Endothelial cell of umbilical vein (primary cell): ENCODE results near the gene RPRML. TPM values are rescaled to one million over a fixed set of nuclear protein-coding genes. Genes with fewer than 3 reads are reported as not detected.

Source experiments
- BruUV-seq: library from RNA; stranded (reverse); fragments of 400-500 nt; replicated peaks from 2 replicates; lab custom pipeline; 2021; lab: Mats Ljungman, UMichigan
- CTCF ChIA-PET: fragments of 300-600, 350-600 bp; sonication (Branson Sonifier 250); formaldehyde crosslinking; loops from one replicate; lab custom pipeline; 2021; ENCODE audit warnings: antibody characterized with exemption, inconsistent platforms; lab: Charles Lee
- POLR2A ChIA-PET: fragments of 300-600, 350-600 bp; sonication (Branson Sonifier 250); formaldehyde crosslinking; loops from one replicate; lab custom pipeline; 2021; ENCODE audit warnings: antibody characterized with exemption, inconsistent platforms; lab: Charles Lee
- DNase-seq: peaks from one replicate; pipeline ENCODE4 v3.0.0-alpha.2; 2011; ENCODE audit warnings: low read depth, low spot score
- FAIRE-seq: peaks from 2 replicates; lab custom pipeline; 2011; peaks lifted over from hg19 to GRCh38; lab: Jason Lieb, UNC
- H2AFZ ChIP-seq: 2 replicates; pipeline ENCODE4 v1.6.0; 2012; ENCODE audit warnings: low read depth, low read length, control low read depth, inconsistent platforms
- H3K27ac ChIP-seq: 2 replicates; pipeline ENCODE4 v1.5.1; 2011; ENCODE audit warnings: low read depth, mild to moderate bottlenecking, control low read depth, low read length, moderate library complexity; ENCODE audit not compliant: insufficient read depth
- H3K27me3 ChIP-seq, 2 experiments: 2 replicates each; pipeline versions ENCODE4 v1.6.0 to v1.6.1; 2011; ENCODE audit warnings: low read length in 2 of 2, mixed read lengths in 1 of 2; ENCODE audit not compliant: control insufficient read depth in 2 of 2, insufficient read depth in 2 of 2
- H3K36me3 ChIP-seq, 2 experiments: 2 replicates in 1 of 2; 3 replicates in 1 of 2; pipeline ENCODE4 v1.5.1; 2011; ENCODE audit warnings: low read length in 2 of 2, mild to moderate bottlenecking in 1 of 2, moderate library complexity in 1 of 2; ENCODE audit not compliant: control insufficient read depth in 2 of 2, insufficient read depth in 2 of 2; ENCODE audit errors: extremely low read depth in 1 of 2
- H3K4me1 ChIP-seq: 3 replicates; pipeline ENCODE4 v1.5.1; 2011; ENCODE audit warnings: mild to moderate bottlenecking, low read length; ENCODE audit not compliant: control insufficient read depth, insufficient read depth; ENCODE audit errors: extremely low read depth
- H3K4me2 ChIP-seq: 2 replicates; pipeline ENCODE4 v1.6.1; 2011; ENCODE audit warnings: low read length, control low read depth, mixed read lengths; ENCODE audit not compliant: insufficient read depth
- H3K4me3 ChIP-seq, 3 experiments: fragments of 200-600 bp in 1 of 3; sonication (generic), shearing (Covaris generic) in 1 of 3; replicated peaks in 1 of 3; 2 replicates each; pipeline ENCODE4 v1.5.1; 2011 to 2016; ENCODE audit warnings: control low read depth in 3 of 3, low read length in 3 of 3, mild to moderate bottlenecking in 2 of 3, inconsistent platforms in 1 of 3, low read depth in 1 of 3, moderate library complexity in 1 of 3; ENCODE audit not compliant: insufficient read depth in 1 of 3
- H3K79me2 ChIP-seq: 2 replicates; pipeline ENCODE4 v1.6.0; 2012; ENCODE audit warnings: low read length, inconsistent platforms; ENCODE audit not compliant: control insufficient read depth, insufficient read depth
- H3K9ac ChIP-seq: replicated peaks from 2 replicates; pipeline ENCODE3; 2011; ENCODE audit warnings: low read length, control low read depth; ENCODE audit not compliant: insufficient read depth; ENCODE audit errors: extremely low read depth
- H3K9me1 ChIP-seq: replicated peaks from 3 replicates; pipeline ENCODE4 v1.6.0; 2011; ENCODE audit warnings: mild to moderate bottlenecking, low read length; ENCODE audit not compliant: control insufficient read depth, insufficient read depth; ENCODE audit errors: extremely low read depth
- H3K9me3 ChIP-seq: replicated peaks from 2 replicates; pipeline ENCODE4 v1.5.1; 2012; ENCODE audit warnings: low read length, inconsistent platforms; ENCODE audit not compliant: control insufficient read depth, insufficient read depth
- H4K20me1 ChIP-seq: replicated peaks from 2 replicates; pipeline ENCODE3; 2011; ENCODE audit warnings: mild to moderate bottlenecking, low read length; ENCODE audit not compliant: control insufficient read depth, insufficient read depth; ENCODE audit errors: extremely low read depth
- CTCF ChIP-seq, 2 donors: IDR thresholded peaks; 1 replicate in 1 of 2; 2 replicates in 1 of 2; pipeline ENCODE4 v1.5.1; 2011; ENCODE audit warnings: low read length in 2 of 2, mild to moderate bottlenecking in 2 of 2, moderate library complexity in 2 of 2, control low read depth in 1 of 2, inconsistent platforms in 1 of 2, low read depth in 1 of 2; ENCODE audit not compliant: insufficient read depth in 1 of 2; ENCODE audit errors: extremely low read depth in 1 of 2
- EZH2 ChIP-seq: IDR thresholded peaks from 2 replicates; pipeline ENCODE4 v1.6.1; 2012; ENCODE audit warnings: borderline replicate concordance, low read depth, mild to moderate bottlenecking, moderate library complexity, low read length, inconsistent platforms; ENCODE audit not compliant: severe bottlenecking
- FOS ChIP-seq: IDR thresholded peaks from 2 replicates; pipeline ENCODE4 v1.6.1; 2011; ENCODE audit warnings: mild to moderate bottlenecking, low read length, moderate library complexity, borderline replicate concordance; ENCODE audit not compliant: insufficient read depth
- GATA2 ChIP-seq: IDR thresholded peaks from 2 replicates; pipeline ENCODE4 v1.7.0; 2011; ENCODE audit warnings: low read depth, mild to moderate bottlenecking, moderate library complexity, mixed read lengths, low read length; ENCODE audit not compliant: insufficient read length, insufficient read depth
- JUN ChIP-seq: IDR thresholded peaks from 2 replicates; pipeline ENCODE4 v1.6.1; 2011; ENCODE audit warnings: borderline replicate concordance, low read depth; ENCODE audit not compliant: insufficient read length, insufficient read depth
- MAX ChIP-seq: IDR thresholded peaks from 2 replicates; pipeline ENCODE4 v1.6.1; 2011; ENCODE audit not compliant: insufficient read depth, insufficient read length
- MYC ChIP-seq: IDR thresholded peaks from one replicate; pipeline ENCODE4 v1.6.1; 2011; ENCODE audit warnings: mild to moderate bottlenecking, low read depth, low read length
- POLR2A ChIP-seq: IDR thresholded peaks from 2 replicates; pipeline ENCODE4 v1.6.1; 2012; ENCODE audit warnings: low read depth, mild to moderate bottlenecking, control low read depth, low read length
- POLR2AphosphoS5 ChIP-seq: IDR thresholded peaks from 2 replicates; pipeline ENCODE4 v1.6.1; 2012; ENCODE audit warnings: low read depth, mild to moderate bottlenecking, control low read depth, low read length, moderate library complexity; ENCODE audit not compliant: insufficient read depth
- dilution Hi-C: fragments of 300-500 bp; cut with MboI; formaldehyde crosslinking; loops from one replicate; pipeline ENCODE4 v1.15.0; 2019; ENCODE audit warnings: low sequenced_read_pairs; ENCODE audit not compliant: extremely low pct_ligation_motif_present
- intact Hi-C: fragments of 100-400 bp; cut with micrococcal nuclease; formaldehyde crosslinking; loops from one replicate; pipeline ENCODE4 v1.10.0; 2022
- polyA plus RNA-seq, 4 experiments: library from polyadenylated mRNA; depleted of rRNA in 3 of 4; stranded (reverse) in 3 of 4; unstranded in 1 of 4; fragments of >200 nt; gene quantifications; 2 replicates each; pipeline versions ENCODE4 v1.2.1 to v1.2.3, GENCODE V29; 2011 to 2012; ENCODE audit warnings: missing spikeins in 1 of 4
- total RNA-seq: library from RNA; stranded (reverse); gene quantifications from 2 replicates; pipeline ENCODE4 v1.2.3, GENCODE V29; 2021

Gene RPRML
- total and polyA plus RNA-seq, 2 donors (not counting 3 experiments of a cell fraction or from before 2014, with no cell fraction given): 0.08 TPM; not detected in 1

- intact Hi-C loops: no loop called here
Measured at GRCh38 chr17:46974086-46974485, 5.0 kb downstream of the RPRML start.

More at GRCh38 chr17:46974086-46974485, 5.0 kb downstream of the RPRML start:
- Histone ChIP-seq H3K79me2 (no peaks in the 10 kb centered on the region), H3K4me3 (no peak overlapping the region), H3K4me2 (no peak overlapping the region), H3K27me3 (peaks cover 26% of the 10 kb centered on the region in 2 experiments), H3K9ac (no peak overlapping the region), H3K27ac (no peak overlapping the region), H3K9me1 (no peaks in the 10 kb centered on the region), H3K9me3 (no peaks in the 10 kb centered on the region), H3K36me3 (no peaks in the 10 kb centered on the region), H2AFZ (no peak overlapping the region), H3K4me1 (peaks cover 9% of the 10 kb centered on the region), H4K20me1 (no peaks in the 10 kb centered on the region)
- DNase-seq (no peak), FAIRE-seq (no peak)
- dilution Hi-C loops: no loop called here
- BruUV-seq: no TSS peak
- no peak for TF ChIP-seq EZH2
- TF ChIP-seq MAX: no peak
- TF ChIP-seq POLR2A: no peak
- TF ChIP-seq MYC: no peak
- no peak for TF ChIP-seq GATA2
- TF ChIP-seq CTCF (IDR thresholded peaks at IDR 0.05; ENCODE audit: extremely low read depth in 1 of 2, insufficient read depth in 1 of 2, low read depth in 1 of 2, low read length in 2 of 2): no peak
- TF ChIP-seq JUN: no peak
- TF ChIP-seq POLR2AphosphoS5: no peak
- no peak for TF ChIP-seq FOS
- POLR2A ChIA-PET: interaction anchor here (0.9 kb wide), 1 partner anchor 22 kb away, joined by 3 read pairs; no protein-coding TSS in a partner anchor
- CTCF ChIA-PET: interaction anchor here (1.1 kb wide), 1 partner anchor 25 kb away, joined by 3 read pairs; no protein-coding TSS in a partner anchor
